OCI-LY3 (cell line): Measurements from ENCODE around the gene ITIH3.

Source experiments
- H2AFZ ChIP-seq: fragments of 200-600, 300-600 bp; shearing (Covaris generic); 2 replicates; pipeline ENCODE4 v1.6.0; 2014; ENCODE audit warnings: antibody characterized with exemption, low read depth, low read length
- H3K27ac ChIP-seq: fragments of 200-600, 300-600 bp; sonication (generic); 2 replicates; pipeline ENCODE4 v1.5.1; 2014; ENCODE audit warnings: mild to moderate bottlenecking, low read length, moderate library complexity, mixed read lengths
- H3K27me3 ChIP-seq: fragments of 200-600, 300-600 bp; sonication (generic); 2 replicates; pipeline ENCODE4 v1.6.1; 2014; ENCODE audit warnings: low read depth, low read length, mixed read lengths
- H3K36me3 ChIP-seq: fragments of 200-600, 300-600 bp; sonication (generic); replicated peaks from 2 replicates; pipeline ENCODE3; 2014; ENCODE audit warnings: low read depth, low read length, mixed read lengths
- H3K4me1 ChIP-seq: fragments of 300-600, 200-600 bp; sonication (generic); 2 replicates; pipeline ENCODE4 v1.6.1; 2014; ENCODE audit warnings: low read length, mixed read lengths
- H3K4me2 ChIP-seq: fragments of 200-600, 300-600 bp; sonication (generic); 2 replicates; pipeline ENCODE4 v1.6.1; 2014; ENCODE audit warnings: low read length, mixed read lengths
- H3K4me3 ChIP-seq: fragments of 300-600, 200-600 bp; sonication (generic); 2 replicates; pipeline ENCODE4 v1.5.1; 2014; ENCODE audit warnings: antibody characterized with exemption, mild to moderate bottlenecking, low read length, moderate library complexity
- H3K79me2 ChIP-seq: fragments of 300-600, 200-600 bp; shearing (Covaris generic); 2 replicates; pipeline ENCODE4 v1.6.1; 2014; ENCODE audit warnings: mild to moderate bottlenecking, low read length, mixed read lengths
- H3K9ac ChIP-seq: fragments of 300-600, 200-600 bp; shearing (Covaris generic); 2 replicates; pipeline ENCODE4 v1.6.0; 2014; ENCODE audit warnings: mild to moderate bottlenecking, low read length, moderate library complexity
- H3K9me3 ChIP-seq: fragments of 200-600, 300-600 bp; shearing (Covaris generic); 2 replicates; pipeline ENCODE4 v1.6.1; 2014; ENCODE audit warnings: low read length, mixed read lengths; ENCODE audit not compliant: insufficient read depth
- H4K20me1 ChIP-seq: fragments of 200-600, 300-600 bp; sonication (generic); 2 replicates; pipeline ENCODE4 v1.6.1; 2016; ENCODE audit warnings: low read length, mixed read lengths; ENCODE audit not compliant: insufficient read depth
- EZH2phosphoT487 ChIP-seq: fragments of 200-600 bp; shearing (Covaris generic); IDR thresholded peaks from 2 replicates; pipeline ENCODE4 v1.6.1; 2018; ENCODE audit warnings: antibody characterized with exemption, mixed run types, low read depth
- TF ChIP-seq, protein P1 (sequence below): fragments of 200-600, 300-600 bp; sonication (generic); IDR thresholded peaks from 2 replicates; pipeline ENCODE4 v1.5.1; 2014; ENCODE audit warnings: antibody characterized with exemption, low read length, low read depth

Gene ITIH3

DNA sequence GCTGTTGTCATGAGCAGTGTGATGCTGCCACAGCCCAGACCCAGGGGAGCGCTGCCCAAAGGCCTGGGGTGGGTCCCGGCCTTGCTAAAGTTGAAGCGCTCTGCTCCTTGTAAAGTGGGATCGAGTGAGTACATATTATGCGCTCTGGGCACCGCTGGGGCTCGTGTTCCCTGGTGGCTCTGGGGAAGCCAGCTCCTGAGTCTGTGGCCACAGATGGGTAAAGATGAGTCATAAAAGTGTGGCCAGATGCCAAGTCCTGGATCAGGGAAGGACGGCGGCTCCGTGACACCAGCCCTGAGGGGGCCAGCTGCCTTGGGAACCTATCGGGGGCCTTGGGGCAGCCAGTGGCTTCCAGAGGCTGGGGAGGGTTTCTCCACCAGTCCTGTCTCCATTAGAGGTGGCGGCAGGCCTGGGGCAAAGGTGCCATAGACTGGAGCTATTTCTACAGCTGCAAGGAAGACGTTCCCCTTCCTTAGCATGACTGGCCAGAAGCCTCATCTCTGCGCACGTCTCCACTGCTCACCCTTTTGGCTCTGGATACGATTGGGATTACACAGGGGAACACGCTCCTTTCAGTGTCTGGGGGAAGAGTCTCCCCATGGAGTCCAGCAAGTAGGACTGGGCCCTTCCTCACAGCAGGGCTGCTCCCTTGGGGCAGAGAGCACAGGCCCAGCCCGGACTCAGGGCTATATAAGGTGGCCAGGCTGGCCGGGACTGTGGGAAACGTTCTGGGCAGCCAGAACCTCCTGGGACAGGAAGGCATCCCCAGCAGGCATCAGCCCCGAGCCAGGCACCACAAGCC is 37.1 kb downstream of the ITIH3 start:
- no peak overlapping the region for H3K9ac ChIP-seq
- no peak overlapping the region for H3K4me3 ChIP-seq
- H3K27ac ChIP-seq = no peak overlapping the region
- no peaks in the 10 kb centered on the region for H3K36me3 ChIP-seq
- no peaks in the 10 kb centered on the region for H3K9me3 ChIP-seq
- no peak overlapping the region for H2AFZ ChIP-seq
- H3K4me1 ChIP-seq = no peaks in the 10 kb centered on the region
- no peak for TF ChIP-seq EZH2phosphoT487
- TF ChIP-seq, protein P1, sequence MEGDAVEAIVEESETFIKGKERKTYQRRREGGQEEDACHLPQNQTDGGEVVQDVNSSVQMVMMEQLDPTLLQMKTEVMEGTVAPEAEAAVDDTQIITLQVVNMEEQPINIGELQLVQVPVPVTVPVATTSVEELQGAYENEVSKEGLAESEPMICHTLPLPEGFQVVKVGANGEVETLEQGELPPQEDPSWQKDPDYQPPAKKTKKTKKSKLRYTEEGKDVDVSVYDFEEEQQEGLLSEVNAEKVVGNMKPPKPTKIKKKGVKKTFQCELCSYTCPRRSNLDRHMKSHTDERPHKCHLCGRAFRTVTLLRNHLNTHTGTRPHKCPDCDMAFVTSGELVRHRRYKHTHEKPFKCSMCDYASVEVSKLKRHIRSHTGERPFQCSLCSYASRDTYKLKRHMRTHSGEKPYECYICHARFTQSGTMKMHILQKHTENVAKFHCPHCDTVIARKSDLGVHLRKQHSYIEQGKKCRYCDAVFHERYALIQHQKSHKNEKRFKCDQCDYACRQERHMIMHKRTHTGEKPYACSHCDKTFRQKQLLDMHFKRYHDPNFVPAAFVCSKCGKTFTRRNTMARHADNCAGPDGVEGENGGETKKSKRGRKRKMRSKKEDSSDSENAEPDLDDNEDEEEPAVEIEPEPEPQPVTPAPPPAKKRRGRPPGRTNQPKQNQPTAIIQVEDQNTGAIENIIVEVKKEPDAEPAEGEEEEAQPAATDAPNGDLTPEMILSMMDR = no peak
- H3K27me3 ChIP-seq = no peaks in the 10 kb centered on the region
- no peak overlapping the region for H3K4me2 ChIP-seq
- no peaks in the 10 kb centered on the region for H4K20me1 ChIP-seq
- H3K79me2 ChIP-seq = no peaks in the 10 kb centered on the region

DNA sequence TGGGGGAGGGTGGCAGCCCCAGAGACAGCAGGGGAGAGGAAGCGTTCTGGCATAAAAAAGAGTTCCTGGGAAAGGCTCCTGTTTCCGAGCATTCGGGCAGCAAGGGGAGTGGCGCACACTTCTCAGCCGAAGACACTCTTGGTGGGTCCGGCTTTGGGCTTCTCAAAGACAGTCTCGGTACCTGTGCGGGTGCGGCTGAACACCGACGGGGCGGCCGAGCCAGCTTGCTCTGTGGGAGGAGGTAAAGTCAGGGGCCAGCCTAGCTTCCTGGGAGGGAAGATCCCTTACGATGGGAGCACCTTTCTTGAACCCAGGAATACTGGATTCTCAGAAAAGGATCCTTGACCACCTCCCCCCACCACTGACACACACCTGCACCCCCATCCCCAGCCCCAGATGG is 38.6 kb downstream of the ITIH3 start:
- no peak overlapping the region for H2AFZ ChIP-seq

DNA sequence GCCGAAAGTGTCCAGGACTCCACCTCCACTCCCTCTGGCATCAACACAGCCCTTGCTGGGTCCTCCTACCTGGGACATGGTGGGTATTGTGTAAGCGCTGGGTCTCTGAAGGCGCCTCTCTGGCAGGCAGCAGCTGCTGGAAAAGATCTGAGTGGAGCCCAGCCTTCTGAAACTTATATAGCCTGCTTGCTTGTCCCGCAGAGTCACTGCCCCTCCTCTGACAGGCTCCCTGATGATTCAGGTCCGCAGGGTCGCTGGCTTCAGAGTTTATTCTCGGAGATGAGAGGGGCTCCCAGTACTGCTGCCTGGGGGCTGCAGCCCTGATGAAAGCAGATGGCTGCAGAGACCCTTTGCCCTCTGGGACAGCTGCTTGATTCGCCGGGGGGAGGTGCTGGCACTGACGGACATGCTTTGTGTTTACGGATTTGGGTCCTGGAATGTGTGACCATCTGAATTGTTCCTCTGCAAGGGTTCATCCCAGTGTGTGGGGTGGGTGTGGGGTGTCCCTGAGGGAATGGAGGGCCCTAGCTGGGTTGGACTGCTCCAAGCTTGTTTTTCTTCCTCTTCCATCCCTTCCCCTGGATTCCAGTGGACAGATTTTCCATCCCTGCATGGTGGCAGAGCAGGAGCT is 40.4 kb downstream of the ITIH3 start, which contains the start of gene MUSTN1:
Gene MUSTN1, minus strand, starts transcription at position 149 of the 631 bp plus-strand sequence. Its CDS starts 71 bp downstream, at position 78.
- Histone ChIP-seq H4K20me1 (no peaks in the 10 kb centered on the region), H3K27me3 (no peaks in the 10 kb centered on the region), H3K36me3 (no peaks in the 10 kb centered on the region), H3K9me3 (no peaks in the 10 kb centered on the region), H3K4me1 (no peaks in the 10 kb centered on the region), H3K4me3 (no peak within 1 kb of the TSS), H3K27ac (no peak within 1 kb of the TSS), H3K9ac (no peak within 1 kb of the TSS), H3K4me2 (no peak within 1 kb of the TSS), H3K79me2 (no peaks in the 10 kb centered on the region), H2AFZ (no peak within 1 kb of the TSS)
- TF ChIP-seq, protein P1 = no peak
- no peak for TF ChIP-seq EZH2phosphoT487

More for the DNA sequence above, 38.6 kb downstream of the ITIH3 start:
- H3K9me3 ChIP-seq = no peaks in the 10 kb centered on the region
- H3K27me3 ChIP-seq = no peaks in the 10 kb centered on the region
- H3K9ac ChIP-seq = no peak overlapping the region
- no peak overlapping the region for H3K4me3 ChIP-seq
- H3K4me2 ChIP-seq = no peak overlapping the region
- H4K20me1 ChIP-seq = no peaks in the 10 kb centered on the region
- H3K4me1 ChIP-seq = no peaks in the 10 kb centered on the region
- H3K79me2 ChIP-seq = no peaks in the 10 kb centered on the region
- no peak for TF ChIP-seq EZH2phosphoT487
- TF ChIP-seq, protein P1 = no peak
- no peaks in the 10 kb centered on the region for H3K36me3 ChIP-seq
- no peak overlapping the region for H3K27ac ChIP-seq

DNA sequence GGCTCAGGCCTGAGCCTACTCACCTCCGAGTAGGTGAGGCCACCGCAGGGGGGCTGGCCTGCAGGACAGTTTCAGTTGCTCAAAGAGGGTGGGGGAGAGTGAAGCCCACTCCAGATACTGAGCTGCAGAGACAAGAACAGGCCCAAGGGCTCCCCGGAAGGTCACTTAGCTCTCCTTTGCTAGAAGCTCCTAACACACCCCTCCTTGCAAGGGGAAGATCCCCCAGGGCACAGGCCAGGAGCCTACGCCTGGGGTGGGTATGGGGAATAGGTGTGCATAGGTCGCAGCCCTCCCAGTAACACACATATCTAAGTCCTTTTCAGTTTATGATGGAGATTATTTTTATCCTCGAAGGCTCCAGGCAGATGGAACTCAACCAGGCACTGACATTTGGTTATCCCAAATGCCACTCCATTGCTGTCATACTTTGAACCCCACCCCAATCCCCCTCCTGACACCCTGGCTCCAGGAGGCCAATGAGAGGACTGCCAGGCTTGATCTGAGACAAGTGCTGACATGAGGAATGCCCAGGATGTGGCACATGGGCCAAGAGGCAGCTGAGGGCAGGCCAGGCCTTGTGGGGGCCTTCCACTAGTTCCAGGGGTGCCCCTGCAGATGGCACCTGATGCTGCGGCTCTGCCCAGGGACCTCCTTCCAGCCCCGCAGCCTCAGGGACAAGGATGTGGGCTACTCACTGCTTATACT is 41.3 kb downstream of the ITIH3 start:
- peaks cover 3% of the 10 kb centered on the region for H3K4me1 ChIP-seq
- no peak overlapping the region for H3K4me2 ChIP-seq
- H3K27me3 ChIP-seq = no peaks in the 10 kb centered on the region

More for the DNA sequence above, 41.3 kb downstream of the ITIH3 start:
- no peaks in the 10 kb centered on the region for H4K20me1 ChIP-seq
- no peak overlapping the region for H3K9ac ChIP-seq
- no peaks in the 10 kb centered on the region for H3K79me2 ChIP-seq
- no peak overlapping the region for H3K4me3 ChIP-seq
- H2AFZ ChIP-seq = no peak overlapping the region
- no peak for TF ChIP-seq EZH2phosphoT487
- TF ChIP-seq, protein P1 = no peak
- H3K27ac ChIP-seq = no peak overlapping the region
- no peaks in the 10 kb centered on the region for H3K9me3 ChIP-seq
- H3K36me3 ChIP-seq = no peaks in the 10 kb centered on the region
